ENCODE measurements around the gene SH3PXD2A. TPM values are rescaled to one million over a fixed set of nuclear protein-coding genes. Genes with fewer than 3 reads are reported as not detected.

The SH3PXD2A gene
- total and polyA plus RNA-seq, 2 of the 4 experiments (the other 2 are of a cell fraction) = 6.3 to 23.0 TPM

DNA sequence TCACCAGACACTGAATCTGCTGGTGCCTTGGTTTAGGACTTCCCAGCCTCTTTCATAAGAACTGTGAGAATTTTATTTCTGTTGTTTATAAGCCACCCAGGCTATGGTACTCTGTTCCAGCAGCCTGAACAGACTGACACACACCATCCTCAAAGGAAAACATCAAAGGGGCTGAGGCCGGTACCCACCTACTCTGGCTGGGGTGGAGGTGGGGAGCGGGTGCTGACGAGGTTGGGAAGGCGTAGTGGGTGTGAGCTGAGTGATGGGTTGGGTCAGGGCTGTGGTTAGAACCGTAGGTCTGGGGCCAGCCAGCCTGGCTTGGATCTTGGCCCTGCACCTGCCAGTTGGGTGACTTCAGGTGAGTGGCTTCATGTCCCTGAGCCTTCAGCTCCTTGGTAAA, 136.3 kb downstream of the SH3PXD2A start (continued):
- TF ChIP-seq, protein P1, sequence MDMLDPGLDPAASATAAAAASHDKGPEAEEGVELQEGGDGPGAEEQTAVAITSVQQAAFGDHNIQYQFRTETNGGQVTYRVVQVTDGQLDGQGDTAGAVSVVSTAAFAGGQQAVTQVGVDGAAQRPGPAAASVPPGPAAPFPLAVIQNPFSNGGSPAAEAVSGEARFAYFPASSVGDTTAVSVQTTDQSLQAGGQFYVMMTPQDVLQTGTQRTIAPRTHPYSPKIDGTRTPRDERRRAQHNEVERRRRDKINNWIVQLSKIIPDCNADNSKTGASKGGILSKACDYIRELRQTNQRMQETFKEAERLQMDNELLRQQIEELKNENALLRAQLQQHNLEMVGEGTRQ (IDR thresholded peaks at IDR 0.05; ENCODE audit: low read depth, low read length) = no peak

DNA sequence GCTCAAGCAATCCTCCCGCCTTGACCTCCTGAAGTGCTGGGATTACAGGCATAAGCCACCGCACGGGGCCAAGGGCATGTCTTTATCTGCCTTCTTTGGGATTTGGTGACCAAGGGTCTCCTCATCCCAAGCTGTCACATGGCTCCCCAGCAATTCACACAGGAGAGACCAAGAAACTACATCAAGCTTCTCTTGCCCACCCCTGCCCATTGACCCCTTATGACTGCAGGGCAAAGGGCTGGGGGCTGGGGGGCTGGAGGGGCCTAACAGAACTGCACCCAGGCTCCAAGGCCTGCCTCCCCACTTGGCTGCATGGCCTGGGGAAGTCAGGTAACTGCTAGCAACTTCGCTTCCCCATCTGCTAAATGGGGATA, 137.1 kb downstream of the SH3PXD2A start:
- no peak for ATAC-seq (ENCODE audit: low read depth)
- H2BK120ac ChIP-seq (ENCODE audit: low read depth, low read length) = no peak overlapping the region
- no peak overlapping the region for H3K56ac ChIP-seq (ENCODE audit: extremely low read depth, insufficient read depth, low read length)
- peaks cover 25% of the 10 kb centered on the region for H3K4me1 ChIP-seq (ENCODE audit: control insufficient read depth, insufficient read depth, low read length)
- H4K20me1 ChIP-seq (ENCODE audit: insufficient read depth, low read length) = no peaks in the 10 kb centered on the region; the same call in 1 of the 2 replicates
- H2AFZ ChIP-seq (replicated peaks; ENCODE audit: low read length, poor library complexity) = no peak overlapping the region
- H4K5ac ChIP-seq (ENCODE audit: low read depth, low read length) = no peak overlapping the region
- H3K14ac ChIP-seq (replicated peaks; ENCODE audit: low read depth, low read length) = no peak overlapping the region
- in situ Hi-C loops (cut with MboI; ENCODE audit: low sequenced_read_pairs) (loop anchor here (5.0 to 25.0 kb wide), 3 partner anchors 139 to 494 kb away; partner anchors contain the start of gene SH3PXD2A), dilution Hi-C loops (cut with HindIII; ENCODE audit: low sequenced_read_pairs, unreplicated experiment) (loop anchor here (25.0 kb wide), 1 partner anchor 144 kb away; the partner anchor contains the start of gene SH3PXD2A), intact Hi-C loops (cut with micrococcal nuclease) (loop anchor here (5.0 kb wide), 1 partner anchor 59 kb away; no protein-coding TSS in a partner anchor)
- H3K18ac ChIP-seq (ENCODE audit: low read depth, low read length) = no peak overlapping the region
- no peak overlapping the region for H2AK9ac ChIP-seq (replicated peaks; ENCODE audit: low read depth, low read length, poor library complexity)
- BruUV-seq (replicated peaks) = no TSS peak
- H2BK5ac ChIP-seq (ENCODE audit: low read depth, low read length, poor library complexity, severe bottlenecking) = no peak overlapping the region
- no CpG with 5 or more reads among the region's 4 CpGs for WGBS, 2 experiments (ENCODE audit: extremely low coverage in 2 of 2, insufficient read length in 1 of 2)
- POLR2A ChIA-PET (ENCODE audit: unreplicated experiment) = no interaction called here
- H4K8ac ChIP-seq (ENCODE audit: low read depth in 2 of 2, low read length in 2 of 2) = no peak overlapping the region
- peaks cover 2% of the 10 kb centered on the region; the same call in 1 of the 2 replicates for H3K36me3 ChIP-seq (ENCODE audit: control insufficient read depth, insufficient read depth, low read length)
- H3K27ac ChIP-seq (ENCODE audit: insufficient read depth, low read length) = no peak overlapping the region
- no peak overlapping the region for H3K23ac ChIP-seq (ENCODE audit: low read depth, low read length)
- H3K79me1 ChIP-seq (ENCODE audit: low read depth in 1 of 2, low read length in 2 of 2) = peaks cover 0 to 11% of the 10 kb centered on the region in 2 experiments; a peak in 1 of 4 replicates
- H4K91ac ChIP-seq (ENCODE audit: insufficient read depth, low read depth, low read length) = no peak overlapping the region
- H2AK5ac ChIP-seq (ENCODE audit: low read depth, low read length) = no peak overlapping the region
- DNase-seq = no peak
- no peak overlapping the region for H3K9ac ChIP-seq (ENCODE audit: low read depth, low read length)
- no peak overlapping the region for H3K4me3 ChIP-seq (ENCODE audit: insufficient read depth, low read depth, low read length)
- H3K4ac ChIP-seq (ENCODE audit: low read depth, low read length) = no peak overlapping the region
- CTCF ChIA-PET = interaction anchor here (1.1 kb wide), 1 partner anchor 63 kb away, joined by 6 read pairs; no protein-coding TSS in a partner anchor
- H2BK15ac ChIP-seq (ENCODE audit: low read depth, low read length) = no peak overlapping the region
- no peak for TF ChIP-seq BHLHE40 (IDR thresholded peaks at IDR 0.05; ENCODE audit: low read depth, low read length)
- no peak for TF ChIP-seq MXI1 (IDR thresholded peaks at IDR 0.05; ENCODE audit: borderline replicate concordance, low read depth, low read length)
- TF ChIP-seq, protein P2, sequence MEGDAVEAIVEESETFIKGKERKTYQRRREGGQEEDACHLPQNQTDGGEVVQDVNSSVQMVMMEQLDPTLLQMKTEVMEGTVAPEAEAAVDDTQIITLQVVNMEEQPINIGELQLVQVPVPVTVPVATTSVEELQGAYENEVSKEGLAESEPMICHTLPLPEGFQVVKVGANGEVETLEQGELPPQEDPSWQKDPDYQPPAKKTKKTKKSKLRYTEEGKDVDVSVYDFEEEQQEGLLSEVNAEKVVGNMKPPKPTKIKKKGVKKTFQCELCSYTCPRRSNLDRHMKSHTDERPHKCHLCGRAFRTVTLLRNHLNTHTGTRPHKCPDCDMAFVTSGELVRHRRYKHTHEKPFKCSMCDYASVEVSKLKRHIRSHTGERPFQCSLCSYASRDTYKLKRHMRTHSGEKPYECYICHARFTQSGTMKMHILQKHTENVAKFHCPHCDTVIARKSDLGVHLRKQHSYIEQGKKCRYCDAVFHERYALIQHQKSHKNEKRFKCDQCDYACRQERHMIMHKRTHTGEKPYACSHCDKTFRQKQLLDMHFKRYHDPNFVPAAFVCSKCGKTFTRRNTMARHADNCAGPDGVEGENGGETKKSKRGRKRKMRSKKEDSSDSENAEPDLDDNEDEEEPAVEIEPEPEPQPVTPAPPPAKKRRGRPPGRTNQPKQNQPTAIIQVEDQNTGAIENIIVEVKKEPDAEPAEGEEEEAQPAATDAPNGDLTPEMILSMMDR (conservative IDR thresholded peaks at IDR 0.05; ENCODE audit: low read depth, low read length) = no peak
- TF ChIP-seq RAD21 (IDR thresholded peaks at IDR 0.05; ENCODE audit: low read length) = no peak
- TF ChIP-seq NFE2L2 (IDR thresholded peaks at IDR 0.05; ENCODE audit: low read depth, low read length) = no peak
- no peak for TF ChIP-seq POLR2A (IDR thresholded peaks at IDR 0.05; ENCODE audit: low read depth, low read length)
- no peak for TF ChIP-seq CEBPB (IDR thresholded peaks at IDR 0.05; ENCODE audit: low read depth, low read length)
- no peak for TF ChIP-seq RCOR1 (IDR thresholded peaks at IDR 0.05; ENCODE audit: insufficient replicate concordance, low read length)
- TF ChIP-seq, protein P3, sequence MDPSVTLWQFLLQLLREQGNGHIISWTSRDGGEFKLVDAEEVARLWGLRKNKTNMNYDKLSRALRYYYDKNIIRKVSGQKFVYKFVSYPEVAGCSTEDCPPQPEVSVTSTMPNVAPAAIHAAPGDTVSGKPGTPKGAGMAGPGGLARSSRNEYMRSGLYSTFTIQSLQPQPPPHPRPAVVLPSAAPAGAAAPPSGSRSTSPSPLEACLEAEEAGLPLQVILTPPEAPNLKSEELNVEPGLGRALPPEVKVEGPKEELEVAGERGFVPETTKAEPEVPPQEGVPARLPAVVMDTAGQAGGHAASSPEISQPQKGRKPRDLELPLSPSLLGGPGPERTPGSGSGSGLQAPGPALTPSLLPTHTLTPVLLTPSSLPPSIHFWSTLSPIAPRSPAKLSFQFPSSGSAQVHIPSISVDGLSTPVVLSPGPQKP (IDR thresholded peaks at IDR 0.05; ENCODE audit: borderline replicate concordance, low read depth, low read length) = no peak
- TF ChIP-seq RFX5 (IDR thresholded peaks at IDR 0.05; ENCODE audit: low read depth, low read length) = no peak
- no peak for TF ChIP-seq SMC3 (IDR thresholded peaks at IDR 0.05; ENCODE audit: low read depth, low read length)
- TF ChIP-seq MAZ (IDR thresholded peaks at IDR 0.05; ENCODE audit: borderline replicate concordance, low read depth, low read length) = no peak
- H3K9me3 ChIP-seq (ENCODE audit: control insufficient read depth, insufficient read depth, low read length) = no peaks in the 10 kb centered on the region
- H2BK20ac ChIP-seq (ENCODE audit: low read depth, low read length) = no peak overlapping the region
- H3K9me1 ChIP-seq (ENCODE audit: insufficient read depth, low read length) = peaks cover 15% of the 10 kb centered on the region; the same call in 1 of the 2 replicates
- H3K4me2 ChIP-seq (ENCODE audit: low read depth, low read length) = no peak overlapping the region
- no peaks in the 10 kb centered on the region for H3K27me3 ChIP-seq (ENCODE audit: control insufficient read depth, insufficient read depth, low read length)
